GM18520 (cell line): ENCODE results near the gene MREG.
A peak's percentile ranks its signal among the peaks of the same experiment; 100 is the strongest.
"Not testable (repeated sequence)": the region's sequence is repeated elsewhere in the genome, so short reads cannot be mapped to it uniquely, and the experiment has no call there.

ENCODE experiments used
- ATAC-seq: cut with Tn5 transposase; IDR thresholded peaks from one replicate; pipeline ENCODE4 v1.9.1; 2021; ENCODE audit not compliant: unreplicated experiment

The MREG gene

GRCh38 chr2:216021768-216022565 lies 8.6 kb upstream of the MREG start:
- no peak for ATAC-seq

- ATAC-seq: no peak
Observed at GRCh38 chr2:216018709-216019108, 5.4 kb upstream of the MREG start.

- peak; percentile 45 for ATAC-seq
Observed at GRCh38 chr2:216017365-216017764, 4.0 kb upstream of the MREG start.

- ATAC-seq: no peak
Observed at GRCh38 chr2:216016581-216016980, 3.2 kb upstream of the MREG start.

- peak; percentile 76 for ATAC-seq
Observed at GRCh38 chr2:216015722-216016464, 2.5 kb upstream of the MREG start.

- ATAC-seq: no peak
Observed at GRCh38 chr2:216014986-216015385, 1.6 kb upstream of the MREG start.

GRCh38 chr2:216014006-216014405 lies 655 bp upstream of the MREG start:
- ATAC-seq: no peak

GRCh38 chr2:216012830-216013079 lies 596 bp downstream of the MREG start:
- ATAC-seq: no peak

- no peak for ATAC-seq
Observed at GRCh38 chr2:216012133-216012829, 1.1 kb downstream of the MREG start.

GRCh38 chr2:216009215-216009614 lies 4.1 kb downstream of the MREG start:
- not testable (repeated sequence) for ATAC-seq

GRCh38 chr2:216008387-216008786 lies 5.0 kb downstream of the MREG start:
- ATAC-seq: no peak

- peak; percentile 35 for ATAC-seq
Observed at GRCh38 chr2:216006164-216006663, 7.1 kb downstream of the MREG start.

GRCh38 chr2:216004697-216005283 lies 8.6 kb downstream of the MREG start:
- ATAC-seq: no peak

GRCh38 chr2:216003876-216004696 lies 9.3 kb downstream of the MREG start:
- ATAC-seq: no peak

GRCh38 chr2:216002693-216003092 lies 10.7 kb downstream of the MREG start:
- ATAC-seq: no peak

GRCh38 chr2:216002101-216002678 lies 11.2 kb downstream of the MREG start:
- no peak for ATAC-seq

- no peak for ATAC-seq
Observed at GRCh38 chr2:216001216-216002100, 11.9 kb downstream of the MREG start.

- ATAC-seq: no peak
Observed at GRCh38 chr2:215998636-215999035, 14.7 kb downstream of the MREG start.

- ATAC-seq: no peak
Observed at GRCh38 chr2:215997219-215997618, 16.1 kb downstream of the MREG start.
